Natural killer cell (primary cell): ENCODE results near the gene PUS10. TPM values are rescaled to one million over a fixed set of nuclear protein-coding genes. Genes with fewer than 3 reads are reported as not detected.

Experiments
- ATAC-seq, 3 donors: fragments of 150-1000 bp in 2 of 3; fragments of 200-7000 bp in 1 of 3; cut with Tn5 transposase; 1 replicate in 1 of 3; 2 replicates in 2 of 3; pipeline ENCODE4 v1.10.0; 2021; ENCODE audit warnings: mild to moderate bottlenecking in 2 of 3, moderate library complexity in 2 of 3
- DNase-seq, 2 donors: peaks; one replicate each; pipeline versions ENCODE4 v3.0.0 to v3.0.0-alpha.2; 2013 to 2021; ENCODE audit warnings: mixed read lengths in 1 of 2
- H3K27ac ChIP-seq: one replicate; pipeline ENCODE4 v1.5.1; 2013; ENCODE audit warnings: mild to moderate bottlenecking, low read length
- H3K27me3 ChIP-seq: one replicate; pipeline ENCODE4 v1.6.1; 2013; ENCODE audit warnings: low read length; ENCODE audit not compliant: control insufficient read depth, insufficient read depth
- H3K36me3 ChIP-seq: one replicate; pipeline ENCODE4 v1.6.1; 2013; ENCODE audit warnings: low read length; ENCODE audit not compliant: control insufficient read depth, insufficient read depth
- H3K4me1 ChIP-seq: one replicate; pipeline ENCODE4 v1.6.1; 2013; ENCODE audit warnings: low read length; ENCODE audit not compliant: control insufficient read depth, insufficient read depth
- H3K4me3 ChIP-seq: one replicate; pipeline ENCODE4 v1.5.1; 2013; ENCODE audit warnings: low read length
- H3K9me3 ChIP-seq: one replicate; pipeline ENCODE4 v1.6.1; 2013; ENCODE audit warnings: low read length; ENCODE audit not compliant: control insufficient read depth, insufficient read depth
- H3K27ac Mint-ChIP-seq, 2 donors: one replicate each; pipeline ENCODE4 v1.8.0; 2022; ENCODE audit warnings: mild to moderate bottlenecking in 2 of 2, mixed read lengths in 2 of 2, moderate library complexity in 1 of 2
- H3K27me3 Mint-ChIP-seq, 2 donors: one replicate each; pipeline ENCODE4 v1.8.0; 2022; ENCODE audit warnings: low read depth in 2 of 2, mixed read lengths in 2 of 2
- H3K36me3 Mint-ChIP-seq: one replicate; pipeline ENCODE4 v1.8.0; 2022; ENCODE audit warnings: mixed read lengths
- H3K4me1 Mint-ChIP-seq, 2 donors: one replicate each; pipeline ENCODE4 v1.8.0; 2022; ENCODE audit warnings: mixed read lengths in 2 of 2
- H3K4me3 Mint-ChIP-seq: one replicate; pipeline ENCODE4 v1.8.0; 2022; ENCODE audit warnings: mild to moderate bottlenecking, moderate library complexity, mixed read lengths
- H3K9me3 Mint-ChIP-seq, 2 donors: one replicate each; pipeline ENCODE4 v1.8.0; 2022; ENCODE audit warnings: mixed read lengths in 2 of 2
- CTCF ChIP-seq: fragments of 200-600 bp; IDR thresholded peaks from one replicate; pipeline ENCODE4 v1.8.0; 2022; ENCODE audit warnings: antibody characterized with exemption
- WGBS: methylation state at CpG from one replicate; pipeline ENCODE4 v1.1.7; 2013; ENCODE audit warnings: missing lambda C conversion rate; ENCODE audit not compliant: insufficient coverage; 5-methylcytosine and 5-hydroxymethylcytosine counted together
- intact Hi-C: fragments of 100-400 bp; cut with micrococcal nuclease; formaldehyde crosslinking; loops from one replicate; pipeline ENCODE4 v1.14.2; 2022
- total RNA-seq, 4 donors: library from RNA; stranded (reverse); fragments of 120-200 nt in 1 of 4; gene quantifications; one replicate each; pipeline versions ENCODE4 v1.2.3 to v1.2.4, GENCODE V29; 2013 to 2022

Gene PUS10
- total RNA-seq, 3 donors from 2014 or later (not counting 1 experiment from before 2014, with no cell fraction given), result 7.2 to 15.2 (median 8.4) TPM

GRCh38 chr2:60977562-60977895 is 40.5 kb downstream of the PUS10 start:
- no peaks in the 10 kb centered on the region for H3K36me3 Mint-ChIP-seq
- no peak overlapping the region for H3K27ac ChIP-seq
- no peak for TF ChIP-seq CTCF
- H3K36me3 ChIP-seq, result no peaks in the 10 kb centered on the region
- peaks cover 3% of the 10 kb centered on the region for H3K4me1 ChIP-seq
- DNase-seq (no peak), ATAC-seq (no peak)
- intact Hi-C loops, result no loop called here
- 83% methylated on average over 1 of the region's 1 CpG for WGBS
- H3K27me3 ChIP-seq, result no peaks in the 10 kb centered on the region
- peaks cover 10 to 15% of the 10 kb centered on the region in 2 donors for H3K4me1 Mint-ChIP-seq
- H3K9me3 ChIP-seq, result no peaks in the 10 kb centered on the region
- no peaks in the 10 kb centered on the region for H3K27me3 Mint-ChIP-seq
- H3K27ac Mint-ChIP-seq, result no peak overlapping the region
- no peak overlapping the region for H3K4me3 ChIP-seq
- H3K4me3 Mint-ChIP-seq, result no peak overlapping the region
- H3K9me3 Mint-ChIP-seq, result no peaks in the 10 kb centered on the region

- no peak overlapping the region for H3K27ac ChIP-seq
- H3K27me3 ChIP-seq, result no peaks in the 10 kb centered on the region
- H3K4me1 ChIP-seq, result peaks cover 3% of the 10 kb centered on the region
- H3K36me3 ChIP-seq, result no peaks in the 10 kb centered on the region
- Mint-ChIP-seq H3K9me3 (no peaks in the 10 kb centered on the region), H3K4me3 (no peak overlapping the region), H3K36me3 (no peaks in the 10 kb centered on the region), H3K27ac (no peak overlapping the region), H3K4me1 (peaks cover 10 to 15% of the 10 kb centered on the region in 2 donors), H3K27me3 (no peaks in the 10 kb centered on the region)
- DNase-seq, result no peak
- ATAC-seq, result no peak
- 47% methylated on average over 5 of the region's 5 CpGs for WGBS
- no peak overlapping the region for H3K4me3 ChIP-seq
- H3K9me3 ChIP-seq, result no peaks in the 10 kb centered on the region
- no peak for TF ChIP-seq CTCF
- intact Hi-C loops, result no loop called here
Observed at GRCh38 chr2:60976875-60977561, 41.0 kb downstream of the PUS10 start.

- DNase-seq, result no peak
- Histone ChIP-seq H3K36me3 (no peaks in the 10 kb centered on the region), H3K27me3 (no peaks in the 10 kb centered on the region), H3K9me3 (no peaks in the 10 kb centered on the region), H3K27ac (no peak overlapping the region), H3K4me3 (no peak overlapping the region), H3K4me1 (peaks cover 3% of the 10 kb centered on the region)
- Mint-ChIP-seq H3K9me3 (no peaks in the 10 kb centered on the region), H3K4me3 (no peak overlapping the region), H3K4me1 (peaks cover 10 to 15% of the 10 kb centered on the region in 2 donors), H3K36me3 (no peaks in the 10 kb centered on the region), H3K27ac (no peak overlapping the region), H3K27me3 (no peaks in the 10 kb centered on the region)
- intact Hi-C loops, result no loop called here
- WGBS, result 90% methylated on average over 2 of the region's 3 CpGs
- TF ChIP-seq CTCF, result no peak
- ATAC-seq, result no peak
Observed at GRCh38 chr2:60976256-60976850, 41.7 kb downstream of the PUS10 start.

GRCh38 chr2:60974652-60975051 is 43.4 kb downstream of the PUS10 start:
- H3K9me3 Mint-ChIP-seq, result no peaks in the 10 kb centered on the region
- no peak for TF ChIP-seq CTCF
- H3K4me3 Mint-ChIP-seq, result no peak overlapping the region
- Histone ChIP-seq H3K36me3 (no peaks in the 10 kb centered on the region), H3K27me3 (no peaks in the 10 kb centered on the region), H3K4me3 (no peak overlapping the region), H3K4me1 (no peaks in the 10 kb centered on the region), H3K9me3 (no peaks in the 10 kb centered on the region), H3K27ac (no peak overlapping the region)
- intact Hi-C loops, result no loop called here
- DNase-seq (no peak), ATAC-seq (no peak)
- 98% methylated on average over 16 of the region's 16 CpGs for WGBS
- no peaks in the 10 kb centered on the region for H3K27me3 Mint-ChIP-seq
- no peak overlapping the region for H3K27ac Mint-ChIP-seq
- no peaks in the 10 kb centered on the region for H3K36me3 Mint-ChIP-seq
- H3K4me1 Mint-ChIP-seq, result peaks cover 1 to 6% of the 10 kb centered on the region in 2 donors
